Measurements from ENCODE around the gene PDE4D. TPM values are rescaled to one million over a fixed set of nuclear protein-coding genes. Genes with fewer than 3 reads are reported as not detected.

The PDE4D gene
- total and polyA plus RNA-seq, 2 donors (not counting 3 experiments of a cell fraction or from before 2014, with no cell fraction given): 34.5 to 51.2 TPM

GRCh38 chr5:59829922-59830321 is 63.6 kb downstream of the PDE4D start:
- H2AFZ ChIP-seq (ENCODE audit: low read depth, low read length): no peak overlapping the region

More at GRCh38 chr5:59829922-59830321, 63.6 kb downstream of the PDE4D start:
- H3K9me3 ChIP-seq (replicated peaks; ENCODE audit: control insufficient read depth, insufficient read depth, low read length): no peaks in the 10 kb centered on the region
- no peaks in the 10 kb centered on the region for H3K36me3 ChIP-seq (ENCODE audit: control insufficient read depth in 2 of 2, extremely low read depth in 1 of 2, insufficient read depth in 2 of 2, low read length in 2 of 2)
- H3K4me1 ChIP-seq (ENCODE audit: control insufficient read depth, extremely low read depth, insufficient read depth, low read length): no peaks in the 10 kb centered on the region
- BruUV-seq (replicated peaks): no TSS peak
- H3K27me3 ChIP-seq (ENCODE audit: control insufficient read depth in 2 of 2, insufficient read depth in 2 of 2, low read length in 2 of 2): peaks cover 14 to 42% of the 10 kb centered on the region in 2 experiments
- TF ChIP-seq, protein P1, sequence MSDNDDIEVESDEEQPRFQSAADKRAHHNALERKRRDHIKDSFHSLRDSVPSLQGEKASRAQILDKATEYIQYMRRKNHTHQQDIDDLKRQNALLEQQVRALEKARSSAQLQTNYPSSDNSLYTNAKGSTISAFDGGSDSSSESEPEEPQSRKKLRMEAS (IDR thresholded peaks at IDR 0.05; ENCODE audit: insufficient read depth, insufficient read length): no peak
- TF ChIP-seq EZH2 (IDR thresholded peaks at IDR 0.05; ENCODE audit: borderline replicate concordance, low read depth, low read length, severe bottlenecking) (no peak), POLR2AphosphoS5 (IDR thresholded peaks at IDR 0.05; ENCODE audit: insufficient read depth, low read depth, low read length) (no peak), GATA2 (IDR thresholded peaks at IDR 0.05; ENCODE audit: insufficient read depth, insufficient read length, low read depth, low read length) (no peak), POLR2A (IDR thresholded peaks at IDR 0.05; ENCODE audit: low read depth, low read length) (no peak), MYC (IDR thresholded peaks at IDR 0.05; ENCODE audit: low read depth, low read length) (no peak), FOS (IDR thresholded peaks at IDR 0.05; ENCODE audit: borderline replicate concordance, insufficient read depth, low read length) (no peak), JUN (IDR thresholded peaks at IDR 0.05; ENCODE audit: borderline replicate concordance, insufficient read depth, insufficient read length, low read depth) (no peak)
- TF ChIP-seq, protein P2, sequence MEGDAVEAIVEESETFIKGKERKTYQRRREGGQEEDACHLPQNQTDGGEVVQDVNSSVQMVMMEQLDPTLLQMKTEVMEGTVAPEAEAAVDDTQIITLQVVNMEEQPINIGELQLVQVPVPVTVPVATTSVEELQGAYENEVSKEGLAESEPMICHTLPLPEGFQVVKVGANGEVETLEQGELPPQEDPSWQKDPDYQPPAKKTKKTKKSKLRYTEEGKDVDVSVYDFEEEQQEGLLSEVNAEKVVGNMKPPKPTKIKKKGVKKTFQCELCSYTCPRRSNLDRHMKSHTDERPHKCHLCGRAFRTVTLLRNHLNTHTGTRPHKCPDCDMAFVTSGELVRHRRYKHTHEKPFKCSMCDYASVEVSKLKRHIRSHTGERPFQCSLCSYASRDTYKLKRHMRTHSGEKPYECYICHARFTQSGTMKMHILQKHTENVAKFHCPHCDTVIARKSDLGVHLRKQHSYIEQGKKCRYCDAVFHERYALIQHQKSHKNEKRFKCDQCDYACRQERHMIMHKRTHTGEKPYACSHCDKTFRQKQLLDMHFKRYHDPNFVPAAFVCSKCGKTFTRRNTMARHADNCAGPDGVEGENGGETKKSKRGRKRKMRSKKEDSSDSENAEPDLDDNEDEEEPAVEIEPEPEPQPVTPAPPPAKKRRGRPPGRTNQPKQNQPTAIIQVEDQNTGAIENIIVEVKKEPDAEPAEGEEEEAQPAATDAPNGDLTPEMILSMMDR (IDR thresholded peaks at IDR 0.05; ENCODE audit: extremely low read depth in 1 of 2, insufficient read depth in 1 of 2, low read depth in 1 of 2, low read length in 2 of 2): no peak
- H3K27ac ChIP-seq (ENCODE audit: insufficient read depth, low read depth, low read length): no peak overlapping the region
- intact Hi-C loops (cut with micrococcal nuclease) (no loop called here), dilution Hi-C loops (cut with MboI; ENCODE audit: extremely low pct_ligation_motif_present, low sequenced_read_pairs) (no loop called here)
- no peak for FAIRE-seq
- ChIA-PET POLR2A (no interaction called here), CTCF (no interaction called here)
- no peak for DNase-seq (ENCODE audit: low read depth, low spot score)
- no peaks in the 10 kb centered on the region for H3K79me2 ChIP-seq (ENCODE audit: control insufficient read depth, insufficient read depth, low read length)
- H3K4me3 ChIP-seq (replicated peaks in 1 of 3; ENCODE audit: insufficient read depth in 1 of 3, low read depth in 1 of 3, low read length in 3 of 3): no peak overlapping the region
- no peaks in the 10 kb centered on the region for H4K20me1 ChIP-seq (replicated peaks; ENCODE audit: control insufficient read depth, extremely low read depth, insufficient read depth, low read length)
- no peak overlapping the region for H3K9ac ChIP-seq (replicated peaks; ENCODE audit: extremely low read depth, insufficient read depth, low read length)
- H3K4me2 ChIP-seq (ENCODE audit: insufficient read depth, low read length): no peak overlapping the region
- no peaks in the 10 kb centered on the region for H3K9me1 ChIP-seq (replicated peaks; ENCODE audit: control insufficient read depth, extremely low read depth, insufficient read depth, low read length)

Measured in endothelial cell of umbilical vein (primary cell).